Endothelial cell of umbilical vein (primary cell): ENCODE results near the gene SSH3. TPM values are rescaled to one million over a fixed set of nuclear protein-coding genes. Genes with fewer than 3 reads are reported as not detected.

Experiments used
- BruUV-seq: library from RNA; stranded (reverse); fragments of 400-500 nt; replicated peaks from 2 replicates; lab custom pipeline; 2021; lab: Mats Ljungman, UMichigan
- CTCF ChIA-PET: fragments of 300-600, 350-600 bp; sonication (Branson Sonifier 250); formaldehyde crosslinking; loops from one replicate; lab custom pipeline; 2021; ENCODE audit warnings: antibody characterized with exemption, inconsistent platforms; lab: Charles Lee
- POLR2A ChIA-PET: fragments of 300-600, 350-600 bp; sonication (Branson Sonifier 250); formaldehyde crosslinking; loops from one replicate; lab custom pipeline; 2021; ENCODE audit warnings: antibody characterized with exemption, inconsistent platforms; lab: Charles Lee
- DNase-seq: peaks from one replicate; pipeline ENCODE4 v3.0.0-alpha.2; 2011; ENCODE audit warnings: low read depth, low spot score
- FAIRE-seq: peaks from 2 replicates; lab custom pipeline; 2011; peaks lifted over from hg19 to GRCh38; lab: Jason Lieb, UNC
- H2AFZ ChIP-seq: 2 replicates; pipeline ENCODE4 v1.6.0; 2012; ENCODE audit warnings: low read depth, low read length, control low read depth, inconsistent platforms
- H3K27ac ChIP-seq: 2 replicates; pipeline ENCODE4 v1.5.1; 2011; ENCODE audit warnings: low read depth, mild to moderate bottlenecking, control low read depth, low read length, moderate library complexity; ENCODE audit not compliant: insufficient read depth
- H3K27me3 ChIP-seq, 2 experiments: 2 replicates each; pipeline versions ENCODE4 v1.6.0 to v1.6.1; 2011; ENCODE audit warnings: low read length in 2 of 2, mixed read lengths in 1 of 2; ENCODE audit not compliant: control insufficient read depth in 2 of 2, insufficient read depth in 2 of 2
- H3K36me3 ChIP-seq, 2 experiments: 2 replicates in 1 of 2; 3 replicates in 1 of 2; pipeline ENCODE4 v1.5.1; 2011; ENCODE audit warnings: low read length in 2 of 2, mild to moderate bottlenecking in 1 of 2, moderate library complexity in 1 of 2; ENCODE audit not compliant: control insufficient read depth in 2 of 2, insufficient read depth in 2 of 2; ENCODE audit errors: extremely low read depth in 1 of 2
- H3K4me1 ChIP-seq: 3 replicates; pipeline ENCODE4 v1.5.1; 2011; ENCODE audit warnings: mild to moderate bottlenecking, low read length; ENCODE audit not compliant: control insufficient read depth, insufficient read depth; ENCODE audit errors: extremely low read depth
- H3K4me2 ChIP-seq: 2 replicates; pipeline ENCODE4 v1.6.1; 2011; ENCODE audit warnings: low read length, control low read depth, mixed read lengths; ENCODE audit not compliant: insufficient read depth
- H3K4me3 ChIP-seq, 3 experiments: fragments of 200-600 bp in 1 of 3; sonication (generic), shearing (Covaris generic) in 1 of 3; replicated peaks in 1 of 3; 2 replicates each; pipeline ENCODE4 v1.5.1; 2011 to 2016; ENCODE audit warnings: control low read depth in 3 of 3, low read length in 3 of 3, mild to moderate bottlenecking in 2 of 3, inconsistent platforms in 1 of 3, low read depth in 1 of 3, moderate library complexity in 1 of 3; ENCODE audit not compliant: insufficient read depth in 1 of 3
- H3K79me2 ChIP-seq: 2 replicates; pipeline ENCODE4 v1.6.0; 2012; ENCODE audit warnings: low read length, inconsistent platforms; ENCODE audit not compliant: control insufficient read depth, insufficient read depth
- H3K9ac ChIP-seq: replicated peaks from 2 replicates; pipeline ENCODE3; 2011; ENCODE audit warnings: low read length, control low read depth; ENCODE audit not compliant: insufficient read depth; ENCODE audit errors: extremely low read depth
- H3K9me1 ChIP-seq: replicated peaks from 3 replicates; pipeline ENCODE4 v1.6.0; 2011; ENCODE audit warnings: mild to moderate bottlenecking, low read length; ENCODE audit not compliant: control insufficient read depth, insufficient read depth; ENCODE audit errors: extremely low read depth
- H3K9me3 ChIP-seq: replicated peaks from 2 replicates; pipeline ENCODE4 v1.5.1; 2012; ENCODE audit warnings: low read length, inconsistent platforms; ENCODE audit not compliant: control insufficient read depth, insufficient read depth
- H4K20me1 ChIP-seq: replicated peaks from 2 replicates; pipeline ENCODE3; 2011; ENCODE audit warnings: mild to moderate bottlenecking, low read length; ENCODE audit not compliant: control insufficient read depth, insufficient read depth; ENCODE audit errors: extremely low read depth
- CTCF ChIP-seq, 2 donors: IDR thresholded peaks; 1 replicate in 1 of 2; 2 replicates in 1 of 2; pipeline ENCODE4 v1.5.1; 2011; ENCODE audit warnings: low read length in 2 of 2, mild to moderate bottlenecking in 2 of 2, moderate library complexity in 2 of 2, control low read depth in 1 of 2, inconsistent platforms in 1 of 2, low read depth in 1 of 2; ENCODE audit not compliant: insufficient read depth in 1 of 2; ENCODE audit errors: extremely low read depth in 1 of 2
- EZH2 ChIP-seq: IDR thresholded peaks from 2 replicates; pipeline ENCODE4 v1.6.1; 2012; ENCODE audit warnings: borderline replicate concordance, low read depth, mild to moderate bottlenecking, moderate library complexity, low read length, inconsistent platforms; ENCODE audit not compliant: severe bottlenecking
- FOS ChIP-seq: IDR thresholded peaks from 2 replicates; pipeline ENCODE4 v1.6.1; 2011; ENCODE audit warnings: mild to moderate bottlenecking, low read length, moderate library complexity, borderline replicate concordance; ENCODE audit not compliant: insufficient read depth
- GATA2 ChIP-seq: IDR thresholded peaks from 2 replicates; pipeline ENCODE4 v1.7.0; 2011; ENCODE audit warnings: low read depth, mild to moderate bottlenecking, moderate library complexity, mixed read lengths, low read length; ENCODE audit not compliant: insufficient read length, insufficient read depth
- JUN ChIP-seq: IDR thresholded peaks from 2 replicates; pipeline ENCODE4 v1.6.1; 2011; ENCODE audit warnings: borderline replicate concordance, low read depth; ENCODE audit not compliant: insufficient read length, insufficient read depth
- MAX ChIP-seq: IDR thresholded peaks from 2 replicates; pipeline ENCODE4 v1.6.1; 2011; ENCODE audit not compliant: insufficient read depth, insufficient read length
- MYC ChIP-seq: IDR thresholded peaks from one replicate; pipeline ENCODE4 v1.6.1; 2011; ENCODE audit warnings: mild to moderate bottlenecking, low read depth, low read length
- POLR2A ChIP-seq: IDR thresholded peaks from 2 replicates; pipeline ENCODE4 v1.6.1; 2012; ENCODE audit warnings: low read depth, mild to moderate bottlenecking, control low read depth, low read length
- POLR2AphosphoS5 ChIP-seq: IDR thresholded peaks from 2 replicates; pipeline ENCODE4 v1.6.1; 2012; ENCODE audit warnings: low read depth, mild to moderate bottlenecking, control low read depth, low read length, moderate library complexity; ENCODE audit not compliant: insufficient read depth
- dilution Hi-C: fragments of 300-500 bp; cut with MboI; formaldehyde crosslinking; loops from one replicate; pipeline ENCODE4 v1.15.0; 2019; ENCODE audit warnings: low sequenced_read_pairs; ENCODE audit not compliant: extremely low pct_ligation_motif_present
- intact Hi-C: fragments of 100-400 bp; cut with micrococcal nuclease; formaldehyde crosslinking; loops from one replicate; pipeline ENCODE4 v1.10.0; 2022
- polyA plus RNA-seq, 4 experiments: library from polyadenylated mRNA; depleted of rRNA in 3 of 4; stranded (reverse) in 3 of 4; unstranded in 1 of 4; fragments of >200 nt; gene quantifications; 2 replicates each; pipeline versions ENCODE4 v1.2.1 to v1.2.3, GENCODE V29; 2011 to 2012; ENCODE audit warnings: missing spikeins in 1 of 4
- total RNA-seq: library from RNA; stranded (reverse); gene quantifications from 2 replicates; pipeline ENCODE4 v1.2.3, GENCODE V29; 2021

The SSH3 gene
- total and polyA plus RNA-seq, 2 donors (not counting 3 experiments of a cell fraction or from before 2014, with no cell fraction given) = 14.3 to 16.5 TPM

GRCh38 chr11:67268081-67268961, 35.0 kb upstream of the SSH3 start:
- H3K27me3 ChIP-seq = no peaks in the 10 kb centered on the region
- no peak overlapping the region for H3K9ac ChIP-seq
- dilution Hi-C loops = no loop called here
- peaks cover 65% of the 10 kb centered on the region for H3K79me2 ChIP-seq
- no peaks in the 10 kb centered on the region for H4K20me1 ChIP-seq
- no peaks in the 10 kb centered on the region for H3K9me3 ChIP-seq
- no peaks in the 10 kb centered on the region for H3K9me1 ChIP-seq
- no peak for TF ChIP-seq POLR2AphosphoS5
- no peak for TF ChIP-seq EZH2
- no peak for TF ChIP-seq MYC
- no peak for TF ChIP-seq GATA2
- TF ChIP-seq POLR2A = no peak
- no peak for TF ChIP-seq CTCF (IDR thresholded peaks at IDR 0.05; ENCODE audit: extremely low read depth in 1 of 2, insufficient read depth in 1 of 2, low read depth in 1 of 2, low read length in 2 of 2)
- no peak for TF ChIP-seq JUN
- no peak for TF ChIP-seq MAX
- no peak for TF ChIP-seq FOS
- ChIA-PET POLR2A (no interaction called here), CTCF (interaction anchor here (0.6 to 2.5 kb wide), 6 partner anchors 20 to 135 kb away, joined by 3 to 11 read pairs (median 4); partner anchors contain the start of genes ANKRD13D, PPP1CA and SSH3)
- H3K4me3 ChIP-seq = no peak overlapping the region
- H3K27ac ChIP-seq = no peak overlapping the region
- peaks cover 0 to 9% of the 10 kb centered on the region in 2 experiments for H3K36me3 ChIP-seq
- no peak for FAIRE-seq
- DNase-seq = no peak
- intact Hi-C loops = loop anchor here (10.0 kb wide), 1 partner anchor 236 kb away; the partner anchor contains the start of genes CDK2AP2 and PITPNM1
- H2AFZ ChIP-seq = no peak overlapping the region
- H3K4me1 ChIP-seq = peaks cover 32% of the 10 kb centered on the region
- H3K4me2 ChIP-seq = no peak overlapping the region
- BruUV-seq = no TSS peak
